GM20000 (cell line): ENCODE data around the gene MPST.

Source experiments
- DNase-seq: peaks from one replicate; pipeline ENCODE4 v3.0.0; 2012; ENCODE audit warnings: low spot score
- CTCF ChIP-seq: IDR thresholded peaks from 2 replicates; pipeline ENCODE4 v1.5.1; 2012; ENCODE audit warnings: mild to moderate bottlenecking, control low read depth; ENCODE audit errors: extremely low read depth, missing control alignments

The MPST gene

GRCh38 chr22:37014415-37014806 lies 5.1 kb upstream of the MPST start:
- no peak for TF ChIP-seq CTCF
- DNase-seq, result no peak

- no peak for DNase-seq
- no peak for TF ChIP-seq CTCF
Observed at GRCh38 chr22:37014835-37015586, 4.5 kb upstream of the MPST start.

- no peak for DNase-seq
Observed at GRCh38 chr22:37015587-37015878, 4.0 kb upstream of the MPST start.

GRCh38 chr22:37016134-37016910 lies 3.2 kb upstream of the MPST start:
- TF ChIP-seq CTCF, result no peak

More at GRCh38 chr22:37015587-37015878, 4.0 kb upstream of the MPST start:
- no peak for TF ChIP-seq CTCF

GRCh38 chr22:37017356-37017755 lies 2.2 kb upstream of the MPST start:
- TF ChIP-seq CTCF, result no peak
- DNase-seq, result no peak

More at GRCh38 chr22:37016134-37016910, 3.2 kb upstream of the MPST start:
- DNase-seq, result no peak

- no peak for DNase-seq
- no peak for TF ChIP-seq CTCF
Observed at GRCh38 chr22:37018086-37018814, 1.3 kb upstream of the MPST start.

- no peak for TF ChIP-seq CTCF
- no peak for DNase-seq
Observed at GRCh38 chr22:37018815-37019308, 680 bp upstream of the MPST start.
